Measurements from ENCODE around the gene SH3RF3. TPM values are rescaled to one million over a fixed set of nuclear protein-coding genes. Genes with fewer than 3 reads are reported as not detected.

The SH3RF3 gene
- total and polyA plus RNA-seq, 2 donors (not counting 1 experiment from before 2014, with no cell fraction given) = 8.3 to 10.1 TPM

DNA sequence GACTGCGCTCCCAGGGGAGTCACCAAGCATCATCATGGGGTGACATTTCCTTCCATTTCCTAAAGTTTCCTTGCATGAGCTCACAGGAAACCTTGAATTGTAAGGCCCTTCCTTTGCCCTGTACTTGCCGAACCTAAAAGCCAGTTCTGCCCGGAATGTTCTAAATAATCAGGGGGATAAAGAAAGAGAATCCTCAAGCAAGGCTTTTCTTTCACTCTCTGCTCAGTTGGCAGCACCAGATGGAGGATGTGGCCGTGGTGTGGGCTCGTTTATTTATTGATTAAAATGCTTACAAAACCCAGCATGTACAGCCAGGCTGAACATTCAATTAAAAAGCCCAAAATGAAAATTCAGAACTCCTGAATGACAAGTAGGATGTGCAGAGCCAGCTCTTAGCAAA, 170.5 kb downstream of the SH3RF3 start:
- H3K4me2 ChIP-seq (ENCODE audit: extremely low read depth, insufficient read depth, low read length) = no peak overlapping the region
- H3K27ac ChIP-seq (ENCODE audit: insufficient read depth, low read length) = no peak overlapping the region
- H2AFZ ChIP-seq (ENCODE audit: low read length) = no peak overlapping the region
- H4K20me1 ChIP-seq (ENCODE audit: control insufficient read depth, extremely low read depth, insufficient read depth, low read length) = no peaks in the 10 kb centered on the region
- no peaks in the 10 kb centered on the region for H3K36me3 ChIP-seq (ENCODE audit: control insufficient read depth, insufficient read depth, low read length)
- H3K79me2 ChIP-seq (ENCODE audit: control insufficient read depth, insufficient read depth, low read length) = peaks cover 14% of the 10 kb centered on the region
- no peaks in the 10 kb centered on the region for H3K27me3 ChIP-seq (ENCODE audit: control insufficient read depth, insufficient read depth, low read length)
- DNase-seq (ENCODE audit: low read depth in 2 of 2) = no peak
- H3K4me3 ChIP-seq (replicated peaks in 1 of 4; ENCODE audit: control extremely low read depth in 1 of 4, insufficient read depth in 1 of 4, low read depth in 3 of 4, low read length in 4 of 4) = no peak overlapping the region
- H3K9ac ChIP-seq (ENCODE audit: insufficient read depth, low read length) = no peak overlapping the region
- TF ChIP-seq, protein P1, sequence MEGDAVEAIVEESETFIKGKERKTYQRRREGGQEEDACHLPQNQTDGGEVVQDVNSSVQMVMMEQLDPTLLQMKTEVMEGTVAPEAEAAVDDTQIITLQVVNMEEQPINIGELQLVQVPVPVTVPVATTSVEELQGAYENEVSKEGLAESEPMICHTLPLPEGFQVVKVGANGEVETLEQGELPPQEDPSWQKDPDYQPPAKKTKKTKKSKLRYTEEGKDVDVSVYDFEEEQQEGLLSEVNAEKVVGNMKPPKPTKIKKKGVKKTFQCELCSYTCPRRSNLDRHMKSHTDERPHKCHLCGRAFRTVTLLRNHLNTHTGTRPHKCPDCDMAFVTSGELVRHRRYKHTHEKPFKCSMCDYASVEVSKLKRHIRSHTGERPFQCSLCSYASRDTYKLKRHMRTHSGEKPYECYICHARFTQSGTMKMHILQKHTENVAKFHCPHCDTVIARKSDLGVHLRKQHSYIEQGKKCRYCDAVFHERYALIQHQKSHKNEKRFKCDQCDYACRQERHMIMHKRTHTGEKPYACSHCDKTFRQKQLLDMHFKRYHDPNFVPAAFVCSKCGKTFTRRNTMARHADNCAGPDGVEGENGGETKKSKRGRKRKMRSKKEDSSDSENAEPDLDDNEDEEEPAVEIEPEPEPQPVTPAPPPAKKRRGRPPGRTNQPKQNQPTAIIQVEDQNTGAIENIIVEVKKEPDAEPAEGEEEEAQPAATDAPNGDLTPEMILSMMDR (conservative IDR thresholded peaks at IDR 0.05 in 1 of 2, IDR thresholded peaks at IDR 0.05 in 1 of 2; ENCODE audit: low read depth in 1 of 2, low read length in 2 of 2) = no peak
- TF ChIP-seq EZH2 (IDR thresholded peaks at IDR 0.05; ENCODE audit: low read length, missing control alignments) = no peak
- H3K9me3 ChIP-seq (ENCODE audit: control insufficient read depth, insufficient read depth, low read depth, low read length) = no peaks in the 10 kb centered on the region
- H3K4me1 ChIP-seq (ENCODE audit: control insufficient read depth, extremely low read depth, insufficient read depth, low read length) = no peaks in the 10 kb centered on the region

DNA sequence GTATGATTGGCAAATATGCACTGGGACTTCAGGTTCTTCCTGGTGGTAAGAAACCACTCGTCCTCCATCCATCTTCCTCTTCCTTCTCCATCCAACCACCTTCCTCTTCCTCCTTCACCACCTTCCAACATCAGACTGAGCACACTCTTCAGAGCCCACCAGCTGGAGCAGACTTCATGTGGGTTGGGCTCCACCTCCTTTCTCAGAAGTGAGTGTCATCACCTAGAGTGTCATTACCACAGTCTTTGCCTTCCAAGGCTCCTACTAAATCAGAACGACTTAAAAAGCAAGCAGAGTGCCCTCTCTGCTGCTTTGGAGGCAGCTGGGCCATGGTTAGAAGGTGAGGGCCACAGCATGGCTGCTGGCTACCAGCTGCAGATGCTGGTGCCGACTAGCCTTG, 171.6 kb downstream of the SH3RF3 start:
- Histone ChIP-seq H4K20me1 (ENCODE audit: control insufficient read depth, extremely low read depth, insufficient read depth, low read length) (no peaks in the 10 kb centered on the region), H3K9ac (ENCODE audit: insufficient read depth, low read length) (no peak overlapping the region), H3K79me2 (ENCODE audit: control insufficient read depth, insufficient read depth, low read length) (peaks cover 11% of the 10 kb centered on the region), H3K36me3 (ENCODE audit: control insufficient read depth, insufficient read depth, low read length) (no peaks in the 10 kb centered on the region), H3K9me3 (ENCODE audit: control insufficient read depth, insufficient read depth, low read depth, low read length) (no peaks in the 10 kb centered on the region), H3K4me1 (ENCODE audit: control insufficient read depth, extremely low read depth, insufficient read depth, low read length) (no peaks in the 10 kb centered on the region), H3K27ac (ENCODE audit: insufficient read depth, low read length) (no peak overlapping the region), H3K4me2 (ENCODE audit: extremely low read depth, insufficient read depth, low read length) (no peak overlapping the region), H3K27me3 (ENCODE audit: control insufficient read depth, insufficient read depth, low read length) (no peaks in the 10 kb centered on the region), H3K4me3 (replicated peaks in 1 of 4; ENCODE audit: control extremely low read depth in 1 of 4, insufficient read depth in 1 of 4, low read depth in 3 of 4, low read length in 4 of 4) (no peak overlapping the region), H2AFZ (ENCODE audit: low read length) (no peak overlapping the region)
- TF ChIP-seq EZH2 (IDR thresholded peaks at IDR 0.05; ENCODE audit: low read length, missing control alignments) = no peak
- TF ChIP-seq, protein P1 (conservative IDR thresholded peaks at IDR 0.05 in 1 of 2, IDR thresholded peaks at IDR 0.05 in 1 of 2; ENCODE audit: low read depth in 1 of 2, low read length in 2 of 2) = no peak
- no peak for DNase-seq (ENCODE audit: low read depth in 2 of 2)

DNA sequence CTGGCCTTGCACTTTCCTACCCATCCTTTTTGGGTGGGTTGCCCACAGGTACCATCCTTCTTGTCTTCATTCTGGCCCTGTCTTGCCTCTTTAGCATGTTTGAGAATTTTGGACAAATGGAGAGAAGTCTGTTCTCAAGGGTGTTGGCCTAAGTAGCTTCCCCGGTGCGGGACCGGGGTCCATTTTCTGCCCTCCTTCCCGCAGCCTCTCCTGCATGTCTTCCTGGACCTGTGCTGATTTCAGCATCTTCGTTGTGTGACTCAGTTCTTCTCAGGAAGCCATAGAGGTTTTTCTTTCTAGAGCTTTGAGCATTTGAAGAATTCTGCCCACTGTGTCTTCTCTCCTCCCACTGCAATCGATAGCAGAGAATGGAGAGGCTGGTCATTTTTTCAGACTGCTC, 172.7 kb downstream of the SH3RF3 start:
- H3K27ac ChIP-seq (ENCODE audit: insufficient read depth, low read length) = no peak overlapping the region
- TF ChIP-seq, protein P1 (conservative IDR thresholded peaks at IDR 0.05 in 1 of 2, IDR thresholded peaks at IDR 0.05 in 1 of 2; ENCODE audit: low read depth in 1 of 2, low read length in 2 of 2) = no peak
- TF ChIP-seq EZH2 (IDR thresholded peaks at IDR 0.05; ENCODE audit: low read length, missing control alignments) = no peak
- DNase-seq (ENCODE audit: low read depth in 2 of 2) = no peak
- H3K4me1 ChIP-seq (ENCODE audit: control insufficient read depth, extremely low read depth, insufficient read depth, low read length) = no peaks in the 10 kb centered on the region
- peaks cover 13% of the 10 kb centered on the region for H3K79me2 ChIP-seq (ENCODE audit: control insufficient read depth, insufficient read depth, low read length)
- no peaks in the 10 kb centered on the region for H3K36me3 ChIP-seq (ENCODE audit: control insufficient read depth, insufficient read depth, low read length)
- no peaks in the 10 kb centered on the region for H4K20me1 ChIP-seq (ENCODE audit: control insufficient read depth, extremely low read depth, insufficient read depth, low read length)
- H3K9ac ChIP-seq (ENCODE audit: insufficient read depth, low read length) = no peak overlapping the region
- no peak overlapping the region for H3K4me3 ChIP-seq (replicated peaks in 1 of 4; ENCODE audit: control extremely low read depth in 1 of 4, insufficient read depth in 1 of 4, low read depth in 3 of 4, low read length in 4 of 4)
- H2AFZ ChIP-seq (ENCODE audit: low read length) = no peak overlapping the region
- no peaks in the 10 kb centered on the region for H3K27me3 ChIP-seq (ENCODE audit: control insufficient read depth, insufficient read depth, low read length)
- no peak overlapping the region for H3K4me2 ChIP-seq (ENCODE audit: extremely low read depth, insufficient read depth, low read length)
- H3K9me3 ChIP-seq (ENCODE audit: control insufficient read depth, insufficient read depth, low read depth, low read length) = no peaks in the 10 kb centered on the region

Data from fibroblast of lung (primary cell).